H9 (cell line): Measurements from ENCODE around the gene HMGN4. TPM values are rescaled to one million over a fixed set of nuclear protein-coding genes. Genes with fewer than 3 reads are reported as not detected.

Experiments used
- DNase-seq: peaks from one replicate; pipeline ENCODE4 v3.0.0-alpha.2; 2017
- H2AFZ ChIP-seq: one replicate; pipeline ENCODE4 v1.6.1; 2013; ENCODE audit warnings: mild to moderate bottlenecking, low read length, control low read depth, moderate library complexity
- H2AK5ac ChIP-seq: 2 replicates; pipeline ENCODE4 v1.6.1; 2013; ENCODE audit warnings: low read length, control low read depth, mixed read lengths; ENCODE audit not compliant: insufficient read length
- H2BK120ac ChIP-seq: one replicate; pipeline ENCODE4 v1.6.1; 2013; ENCODE audit warnings: low read depth, mild to moderate bottlenecking, low read length, control low read depth, inconsistent platforms; ENCODE audit not compliant: poor library complexity, severe bottlenecking
- H2BK12ac ChIP-seq: 2 replicates; pipeline ENCODE4 v1.6.1; 2013; ENCODE audit warnings: low read length, control low read depth, mixed read lengths, low read depth; ENCODE audit not compliant: insufficient read length
- H2BK15ac ChIP-seq: 2 replicates; pipeline ENCODE4 v1.6.1; 2013; ENCODE audit warnings: low read depth, low read length, control low read depth
- H2BK20ac ChIP-seq: one replicate; pipeline ENCODE4 v1.6.1; 2013; ENCODE audit warnings: low read depth, mild to moderate bottlenecking, low read length, control low read depth, inconsistent platforms; ENCODE audit not compliant: poor library complexity, severe bottlenecking
- H2BK5ac ChIP-seq: 2 replicates; pipeline ENCODE4 v1.6.1; 2013; ENCODE audit warnings: low read length, control low read depth, mixed read lengths; ENCODE audit not compliant: insufficient read length
- H3K14ac ChIP-seq: 2 replicates; pipeline ENCODE4 v1.6.1; 2013; ENCODE audit warnings: low read length, control low read depth; ENCODE audit not compliant: insufficient read depth
- H3K18ac ChIP-seq: 2 replicates; pipeline ENCODE4 v1.6.1; 2013; ENCODE audit warnings: low read depth, mild to moderate bottlenecking, mixed read lengths, low read length, control low read depth; ENCODE audit not compliant: insufficient read length
- H3K23ac ChIP-seq: 2 replicates; pipeline ENCODE4 v1.6.1; 2013; ENCODE audit warnings: low read length, control low read depth, mixed read lengths, low read depth; ENCODE audit not compliant: insufficient read length
- H3K23me2 ChIP-seq: 2 replicates; pipeline ENCODE4 v1.6.1; 2013; ENCODE audit warnings: low read depth, mild to moderate bottlenecking, mixed read lengths, low read length, control low read depth; ENCODE audit not compliant: insufficient read length, poor library complexity, severe bottlenecking
- H3K27ac ChIP-seq: 2 replicates; pipeline ENCODE4 v1.5.1; 2013; ENCODE audit warnings: low read length, control low read depth, mixed read lengths, low read depth; ENCODE audit not compliant: insufficient read length
- H3K27me3 ChIP-seq: 2 replicates; pipeline ENCODE4 v1.6.1; 2013; ENCODE audit warnings: low read length, control low read depth, inconsistent platforms; ENCODE audit not compliant: insufficient read depth
- H3K4ac ChIP-seq: 2 replicates; pipeline ENCODE4 v1.6.1; 2013; ENCODE audit warnings: low read depth, mild to moderate bottlenecking, control low read depth, inconsistent platforms, low read length, moderate library complexity
- H3K4me1 ChIP-seq: 2 replicates; pipeline ENCODE4 v1.6.1; 2013; ENCODE audit warnings: low read length, control low read depth, inconsistent platforms; ENCODE audit not compliant: insufficient read depth
- H3K4me2 ChIP-seq: 2 replicates; pipeline ENCODE4 v1.6.1; 2013; ENCODE audit warnings: low read length, control low read depth, mixed read lengths; ENCODE audit not compliant: insufficient read length, insufficient read depth
- H3K56ac ChIP-seq: 2 replicates; pipeline ENCODE4 v1.6.1; 2013; ENCODE audit warnings: low read depth, mild to moderate bottlenecking, mixed read lengths, low read length, control low read depth; ENCODE audit not compliant: insufficient read length
- H3K79me1 ChIP-seq: 2 replicates; pipeline ENCODE4 v1.6.1; 2013; ENCODE audit warnings: low read depth, mild to moderate bottlenecking, moderate library complexity, low read length, control low read depth, inconsistent platforms; ENCODE audit not compliant: insufficient read depth, poor library complexity, severe bottlenecking
- H3K79me2 ChIP-seq: 2 replicates; pipeline ENCODE4 v1.6.1; 2013; ENCODE audit warnings: low read length, control low read depth, inconsistent platforms; ENCODE audit not compliant: insufficient read depth
- H3K9ac ChIP-seq: 2 replicates; pipeline ENCODE4 v1.6.1; 2013; ENCODE audit warnings: low read length, control low read depth, mixed read lengths; ENCODE audit not compliant: insufficient read length; ENCODE audit errors: extremely low read depth
- H3K9me3 ChIP-seq: one replicate; pipeline ENCODE4 v1.6.1; 2013; ENCODE audit warnings: low read depth, low read length, inconsistent platforms; ENCODE audit not compliant: control insufficient read depth
- H3T11ph ChIP-seq: one replicate; pipeline ENCODE4 v1.6.1; 2013; ENCODE audit warnings: mild to moderate bottlenecking, low read length, control low read depth, inconsistent platforms
- H4K20me1 ChIP-seq: one replicate; pipeline ENCODE4 v1.6.1; 2013; ENCODE audit not compliant: control insufficient read depth, insufficient read length, insufficient read depth
- H4K5ac ChIP-seq: 2 replicates; pipeline ENCODE4 v1.6.1; 2013; ENCODE audit warnings: low read depth, mild to moderate bottlenecking, mixed read lengths, low read length, control low read depth; ENCODE audit not compliant: insufficient read length
- H4K8ac ChIP-seq: replicated peaks from 2 replicates; pipeline ENCODE4 v1.6.1; 2013; ENCODE audit warnings: low read length, control low read depth, mixed read lengths, low read depth; ENCODE audit not compliant: insufficient read length
- H4K91ac ChIP-seq: 2 replicates; pipeline ENCODE4 v1.6.1; 2013; ENCODE audit warnings: low read depth, mild to moderate bottlenecking, moderate library complexity, mixed read lengths, low read length, control low read depth; ENCODE audit not compliant: insufficient read length
- H3K27ac Mint-ChIP-seq, 3 experiments: 2 replicates in 2 of 3; 3 replicates in 1 of 3; pipeline ENCODE4 v1.8.0; 2020 to 2021; ENCODE audit warnings: mixed read lengths in 3 of 3, mild to moderate bottlenecking in 1 of 3, moderate library complexity in 1 of 3
- H3K27me3 Mint-ChIP-seq: 2 replicates; pipeline ENCODE4 v1.8.0; 2021; ENCODE audit warnings: low read depth, mild to moderate bottlenecking, moderate library complexity, mixed read lengths
- H3K36me3 Mint-ChIP-seq, 3 experiments: 2 replicates in 2 of 3; 3 replicates in 1 of 3; pipeline ENCODE4 v1.8.0; 2020 to 2021; ENCODE audit warnings: low read depth in 3 of 3, mixed read lengths in 3 of 3; ENCODE audit not compliant: insufficient read depth in 1 of 3
- H3K4me1 Mint-ChIP-seq, 2 experiments: 2 replicates each; pipeline ENCODE4 v1.8.0; 2020; ENCODE audit warnings: mixed read lengths in 2 of 2
- H3K4me3 Mint-ChIP-seq, 2 experiments: 2 replicates in 1 of 2; 3 replicates in 1 of 2; pipeline ENCODE4 v1.8.0; 2020 to 2021; ENCODE audit warnings: mild to moderate bottlenecking in 2 of 2, mixed read lengths in 2 of 2, moderate library complexity in 1 of 2
- H3K9me3 Mint-ChIP-seq, 2 experiments: 2 replicates in 1 of 2; 3 replicates in 1 of 2; pipeline ENCODE4 v1.8.0; 2020; ENCODE audit warnings: mild to moderate bottlenecking in 2 of 2, mixed read lengths in 2 of 2, moderate library complexity in 1 of 2
- WGBS: extraction: QIAGEN DNeasy Blood & Tissue Kit; methylation state at CpG from one replicate; pipeline ENCODE4 v1.1.7; 2013; ENCODE audit warnings: missing lambda C conversion rate, low lambda C conversion rate, mixed read lengths; ENCODE audit not compliant: insufficient read length; ENCODE audit errors: extremely low coverage; 5-methylcytosine and 5-hydroxymethylcytosine counted together
- total RNA-seq: library from RNA; stranded (reverse); gene quantifications from 2 replicates; pipeline ENCODE4 v1.2.1, GENCODE V29; 2021
- TF ChIP-seq, protein P1 (sequence below): fragments of 200-600 bp; sonication (generic); conservative IDR thresholded peaks from 3 replicates; pipeline ENCODE4 v1.8.0; 2021; ENCODE audit warnings: antibody characterized with exemption, mild to moderate bottlenecking

HMGN4 gene
- total RNA-seq, 1 experiment from 2014 or later: 50.4 TPM

DNA sequence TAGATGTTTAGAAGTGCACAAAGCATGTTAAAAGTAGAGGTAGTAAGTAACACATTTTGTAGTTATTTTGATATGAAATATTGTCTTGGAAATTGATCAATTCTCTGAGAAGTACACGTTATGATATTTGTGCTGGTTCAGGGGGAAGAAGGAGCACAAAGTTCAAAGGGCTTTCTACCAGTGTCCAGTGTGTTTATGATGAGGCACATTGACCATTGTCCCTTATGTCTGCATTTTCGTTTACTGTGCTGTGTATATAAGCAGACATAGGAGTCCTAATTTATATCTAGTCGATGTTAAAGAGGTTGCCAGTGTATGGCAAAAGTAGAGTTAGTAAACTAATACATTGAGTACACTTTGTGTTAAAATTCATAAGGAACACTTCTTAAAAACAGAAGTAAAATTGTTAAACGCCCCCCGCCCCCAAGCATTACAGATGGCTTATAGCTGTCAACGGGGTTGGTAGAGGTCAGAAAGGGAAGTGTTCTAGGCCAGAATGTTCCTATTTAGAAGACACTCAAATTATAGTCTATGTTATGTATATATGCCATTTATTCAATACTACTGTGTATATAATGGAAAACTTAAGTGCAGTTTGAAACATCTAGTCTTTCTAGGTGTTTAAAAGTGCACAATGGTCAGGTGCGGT lies 13.3 kb upstream of the HMGN4 start:
- no peak overlapping the region for H3K18ac ChIP-seq
- H3K79me2 ChIP-seq: no peaks in the 10 kb centered on the region
- H3K27me3 ChIP-seq: no peaks in the 10 kb centered on the region
- H4K5ac ChIP-seq: no peak overlapping the region
- Mint-ChIP-seq H3K4me1 (peaks cover 47 to 50% of the 10 kb centered on the region in 2 experiments), H3K27ac (no peak overlapping the region), H3K27me3 (peaks cover 2% of the 10 kb centered on the region; the same call in 1 of the 2 replicates), H3K9me3 (no peaks in the 10 kb centered on the region; a peak in 1 of 5 replicates), H3K4me3 (no peak overlapping the region), H3K36me3 (no peaks in the 10 kb centered on the region; a peak in 1 of 7 replicates)
- no peak overlapping the region for H2BK15ac ChIP-seq
- no peak overlapping the region for H3K14ac ChIP-seq
- H3K9me3 ChIP-seq: no peaks in the 10 kb centered on the region
- no peak overlapping the region for H3T11ph ChIP-seq
- no peak overlapping the region for H3K27ac ChIP-seq
- peaks cover 4% of the 10 kb centered on the region; the same call in 1 of the 2 replicates for H3K4me1 ChIP-seq
- H4K91ac ChIP-seq: no peak overlapping the region
- no peak overlapping the region for H2BK20ac ChIP-seq
- DNase-seq: no peak
- H2BK12ac ChIP-seq: no peak overlapping the region
- no peaks in the 10 kb centered on the region for H4K20me1 ChIP-seq
- peaks cover 5% of the 10 kb centered on the region for H3K23me2 ChIP-seq
- H3K79me1 ChIP-seq: no peaks in the 10 kb centered on the region
- TF ChIP-seq, protein P1, sequence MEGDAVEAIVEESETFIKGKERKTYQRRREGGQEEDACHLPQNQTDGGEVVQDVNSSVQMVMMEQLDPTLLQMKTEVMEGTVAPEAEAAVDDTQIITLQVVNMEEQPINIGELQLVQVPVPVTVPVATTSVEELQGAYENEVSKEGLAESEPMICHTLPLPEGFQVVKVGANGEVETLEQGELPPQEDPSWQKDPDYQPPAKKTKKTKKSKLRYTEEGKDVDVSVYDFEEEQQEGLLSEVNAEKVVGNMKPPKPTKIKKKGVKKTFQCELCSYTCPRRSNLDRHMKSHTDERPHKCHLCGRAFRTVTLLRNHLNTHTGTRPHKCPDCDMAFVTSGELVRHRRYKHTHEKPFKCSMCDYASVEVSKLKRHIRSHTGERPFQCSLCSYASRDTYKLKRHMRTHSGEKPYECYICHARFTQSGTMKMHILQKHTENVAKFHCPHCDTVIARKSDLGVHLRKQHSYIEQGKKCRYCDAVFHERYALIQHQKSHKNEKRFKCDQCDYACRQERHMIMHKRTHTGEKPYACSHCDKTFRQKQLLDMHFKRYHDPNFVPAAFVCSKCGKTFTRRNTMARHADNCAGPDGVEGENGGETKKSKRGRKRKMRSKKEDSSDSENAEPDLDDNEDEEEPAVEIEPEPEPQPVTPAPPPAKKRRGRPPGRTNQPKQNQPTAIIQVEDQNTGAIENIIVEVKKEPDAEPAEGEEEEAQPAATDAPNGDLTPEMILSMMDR: no peak
- no peak overlapping the region for H3K4me2 ChIP-seq
- no peak overlapping the region for H2BK120ac ChIP-seq
- no peak overlapping the region for H4K8ac ChIP-seq
- no peak overlapping the region for H3K56ac ChIP-seq
- no CpG with 5 or more reads among the region's 7 CpGs for WGBS
- no peak overlapping the region for H2AK5ac ChIP-seq
- no peak overlapping the region for H2BK5ac ChIP-seq
- no peak overlapping the region for H2AFZ ChIP-seq
- H3K4ac ChIP-seq: no peak overlapping the region
- no peak overlapping the region for H3K23ac ChIP-seq
- H3K9ac ChIP-seq: no peak overlapping the region
